HepG2 (cell line): ENCODE results near the gene KIF15. TPM values are rescaled to one million over a fixed set of nuclear protein-coding genes. Genes with fewer than 3 reads are reported as not detected.

Source experiments
- ATRX ChIP-seq: sonication (generic); formaldehyde crosslinking; IDR thresholded peaks from 2 replicates; pipeline ENCODE4 v1.4.0; 2020; ENCODE audit warnings: missing genetic modification reagents, borderline replicate concordance
- CBX1 ChIP-seq: IDR thresholded peaks from one replicate; pipeline ENCODE4 v1.6.1; 2016; ENCODE audit warnings: antibody characterized with exemption, low read depth
- CREBL2 ChIP-seq: sonication (generic); formaldehyde crosslinking; IDR thresholded peaks from 2 replicates; pipeline ENCODE4 v1.8.1; 2023; ENCODE audit warnings: missing genetic modification reagents, mild to moderate bottlenecking, borderline replicate concordance
- CSRNP1 ChIP-seq: sonication (generic); formaldehyde crosslinking; IDR thresholded peaks from 2 replicates; pipeline ENCODE4 v1.8.1; 2023; ENCODE audit warnings: mild to moderate bottlenecking, missing genetic modification reagents
- FUBP1 ChIP-seq: sonication (generic); formaldehyde crosslinking; IDR thresholded peaks from 2 replicates; pipeline ENCODE4 v1.5.1; 2020; ENCODE audit warnings: missing genetic modification reagents, mild to moderate bottlenecking, borderline replicate concordance
- GMEB1 ChIP-seq: sonication (generic); formaldehyde crosslinking; IDR thresholded peaks from 2 replicates; pipeline ENCODE4 v1.5.1; 2020; ENCODE audit warnings: missing genetic modification reagents, mild to moderate bottlenecking, borderline replicate concordance
- HMGA1 ChIP-seq: sonication (generic); formaldehyde crosslinking; conservative IDR thresholded peaks from 2 replicates; pipeline ENCODE4 v1.4.0; 2020; ENCODE audit warnings: missing genetic modification reagents
- NFRKB ChIP-seq: fragments of 450-650 bp; IDR thresholded peaks from 2 replicates; pipeline ENCODE4 v1.6.1; 2017
- POLR2A ChIP-seq, 2 experiments: IDR thresholded peaks; 2 replicates each; pipeline ENCODE4 v1.6.1; 2011; ENCODE audit warnings: low read depth in 2 of 2, low read length in 2 of 2, mild to moderate bottlenecking in 1 of 2, moderate library complexity in 1 of 2; ENCODE audit not compliant: insufficient read depth in 1 of 2
- RXRB ChIP-seq: IDR thresholded peaks from 2 replicates; pipeline ENCODE4 v1.6.1; 2016; ENCODE audit warnings: borderline replicate concordance, missing genetic modification reagents, missing compliant biosample characterization
- SKIL ChIP-seq: sonication (generic); formaldehyde crosslinking; IDR thresholded peaks from 2 replicates; pipeline ENCODE4 v1.8.0; 2022; ENCODE audit warnings: missing genetic modification reagents, mild to moderate bottlenecking, moderate library complexity, borderline replicate concordance
- TBX2 ChIP-seq: sonication (generic); formaldehyde crosslinking; IDR thresholded peaks from 2 replicates; pipeline ENCODE4 v1.5.0; 2020; ENCODE audit warnings: missing genetic modification reagents, mild to moderate bottlenecking, borderline replicate concordance
- THRA ChIP-seq: sonication (generic); formaldehyde crosslinking; IDR thresholded peaks from 2 replicates; pipeline ENCODE4 v1.4.0; 2020; ENCODE audit warnings: missing genetic modification reagents, borderline replicate concordance
- ZBTB37 ChIP-seq: sonication (generic); formaldehyde crosslinking; IDR thresholded peaks from 2 replicates; pipeline ENCODE4 v1.4.0; 2020; ENCODE audit warnings: mild to moderate bottlenecking, missing genetic modification reagents
- ZNF121 ChIP-seq: sonication (generic); formaldehyde crosslinking; IDR thresholded peaks from 2 replicates; pipeline ENCODE4 v1.5.0; 2020; ENCODE audit warnings: mild to moderate bottlenecking, missing genetic modification reagents
- ZNF232 ChIP-seq: sonication (generic); formaldehyde crosslinking; IDR thresholded peaks from 2 replicates; pipeline ENCODE4 v1.4.0; 2020; ENCODE audit warnings: missing genetic modification reagents, borderline replicate concordance
- polyA plus RNA-seq, 8 experiments: library from polyadenylated mRNA; depleted of rRNA in 3 of 8; stranded (reverse) in 7 of 8; unstranded in 1 of 8; fragments of >200 nt; fragmentation: Illumina TruSeq in 4 of 8; extraction: Trizol in 4 of 8; gene quantifications; 2 replicates each; pipeline versions ENCODE4 v1.2.1 to v1.2.3, GENCODE V29; 2011 to 2016; ENCODE audit warnings: low read depth in 4 of 8, missing spikeins in 1 of 8, mixed read lengths in 1 of 8; ENCODE audit not compliant: insufficient read depth in 1 of 8
- total RNA-seq, 5 experiments: library from RNA; depleted of rRNA; stranded (reverse); fragments of >200 nt; fragmentation: Illumina TruSeq; extraction: Trizol; gene quantifications; 2 replicates each; pipeline ENCODE4 v1.2.3, GENCODE V29; 2016; ENCODE audit warnings: low read depth in 1 of 5

KIF15 gene
- total and polyA plus RNA-seq, 2 of the 13 experiments (the other 11 are each of a cell fraction or from before 2014, with no cell fraction given) = 4.8 to 33.8 TPM

- TF ChIP-seq ZNF232 (peak; percentile 82; the same call in 1 of the 2 replicates), NFRKB (no peak), FUBP1 (no peak), RXRB (CRISPR knock-in tag) (peak; percentile 57; the same call in 1 of the 2 replicates), GMEB1 (CRISPR knock-in tag) (peak; percentile 94), THRA (CRISPR knock-in tag) (peak; percentile 54; the same call in 1 of the 2 replicates), POLR2A (IDR thresholded peaks at IDR 0.05; ENCODE audit: insufficient read depth in 1 of 2, low read depth in 2 of 2, low read length in 2 of 2) (peak; percentile 68 to 78; a peak in 3 of 4 replicates), ZBTB37 (CRISPR knock-in tag) (0 out of 2 replicates have a peak, but pooled peaks have one; percentile 21), ATRX (CRISPR knock-in tag) (no peak), CBX1 (peak; percentile 85), TBX2 (peak; percentile 67), SKIL (CRISPR knock-in tag) (no peak), CREBL2 (CRISPR knock-in tag) (no peak; the same call in 1 of the 2 replicates), CSRNP1 (CRISPR knock-in tag) (no peak), HMGA1 (CRISPR knock-in tag) (no peak), ZNF121 (CRISPR knock-in tag) (no peak; the same call in 1 of the 2 replicates)
Observed at GRCh38 chr3:44729384-44729910, 32.1 kb upstream of the KIF15 start, which contains the start of gene ZNF501 (continued).
